ENCODE results near the gene KLHDC4. TPM values are rescaled to one million over a fixed set of nuclear protein-coding genes. Genes with fewer than 3 reads are reported as not detected.

Gene KLHDC4
- total and polyA plus RNA-seq, 10 of the 15 experiments (the other 5 are each of a cell fraction or from before 2014, with no cell fraction given) = 0.80 to 62.1 (median 32.8) TPM

DNA sequence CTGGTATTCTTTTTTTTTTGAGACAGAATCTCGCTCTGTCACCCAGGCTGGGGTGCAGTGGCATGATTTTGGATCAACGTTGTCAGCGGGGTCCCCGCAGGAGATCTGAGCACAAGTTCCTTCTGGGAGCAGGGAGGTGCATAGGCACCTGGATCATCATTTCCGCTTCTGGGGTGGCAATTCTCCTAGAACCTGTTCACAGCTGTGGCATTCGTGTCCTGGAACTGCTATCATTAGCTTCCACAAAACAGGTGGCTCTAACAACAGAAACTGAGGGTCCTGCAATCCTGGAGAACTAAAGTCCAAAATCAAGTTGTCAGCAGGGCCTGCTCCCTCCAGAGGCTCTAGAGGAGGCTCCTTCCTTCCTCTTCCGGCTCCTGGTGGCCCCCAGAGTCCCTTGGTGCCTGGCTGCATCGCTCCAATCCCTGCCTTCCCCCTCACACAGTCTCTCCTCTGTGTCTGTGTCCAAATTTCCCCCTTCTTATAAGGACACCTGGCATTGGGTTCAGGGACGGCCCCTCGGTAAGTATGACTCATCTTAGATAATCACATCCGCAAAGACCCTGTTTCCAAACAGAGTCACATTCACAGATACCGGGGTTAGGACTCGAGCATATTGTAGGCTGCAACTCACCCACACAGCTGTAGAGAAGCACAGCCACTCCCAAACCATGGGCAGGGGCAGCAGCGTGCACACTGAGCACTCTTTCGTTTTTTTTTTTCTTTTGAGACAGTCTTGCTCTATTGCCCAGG is 43.5 kb upstream of the KLHDC4 start (continued):
- TF ChIP-seq, protein P1, sequence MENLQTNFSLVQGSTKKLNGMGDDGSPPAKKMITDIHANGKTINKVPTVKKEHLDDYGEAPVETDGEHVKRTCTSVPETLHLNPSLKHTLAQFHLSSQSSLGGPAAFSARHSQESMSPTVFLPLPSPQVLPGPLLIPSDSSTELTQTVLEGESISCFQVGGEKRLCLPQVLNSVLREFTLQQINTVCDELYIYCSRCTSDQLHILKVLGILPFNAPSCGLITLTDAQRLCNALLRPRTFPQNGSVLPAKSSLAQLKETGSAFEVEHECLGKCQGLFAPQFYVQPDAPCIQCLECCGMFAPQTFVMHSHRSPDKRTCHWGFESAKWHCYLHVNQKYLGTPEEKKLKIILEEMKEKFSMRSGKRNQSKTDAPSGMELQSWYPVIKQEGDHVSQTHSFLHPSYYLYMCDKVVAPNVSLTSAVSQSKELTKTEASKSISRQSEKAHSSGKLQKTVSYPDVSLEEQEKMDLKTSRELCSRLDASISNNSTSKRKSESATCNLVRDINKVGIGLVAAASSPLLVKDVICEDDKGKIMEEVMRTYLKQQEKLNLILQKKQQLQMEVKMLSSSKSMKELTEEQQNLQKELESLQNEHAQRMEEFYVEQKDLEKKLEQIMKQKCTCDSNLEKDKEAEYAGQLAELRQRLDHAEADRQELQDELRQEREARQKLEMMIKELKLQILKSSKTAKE (IDR thresholded peaks at IDR 0.05; ENCODE audit: low read depth, poor library complexity, severe bottlenecking) = peak; percentile 61
- TF ChIP-seq SREBF1 (IDR thresholded peaks at IDR 0.05; ENCODE audit: low read length) (no peak), EED (IDR thresholded peaks at IDR 0.05; ENCODE audit: low read depth) (peak; percentile 93), POLR2A (IDR thresholded peaks at IDR 0.05; ENCODE audit: low read depth, low read length) (peak; percentile 66), EGR1 (IDR thresholded peaks at IDR 0.05; ENCODE audit: borderline replicate concordance in 1 of 2, low read depth in 2 of 2, low read length in 2 of 2) (0 out of 3 replicates have a peak, but pooled peaks of 1 of the 2 experiments have one; percentile 12), YBX1 (IDR thresholded peaks at IDR 0.05) (no peak), CBFB (IDR thresholded peaks at IDR 0.05; ENCODE audit: low read depth) (0 out of 2 replicates have a peak, but pooled peaks have one; percentile 18), MYC (IDR thresholded peaks at IDR 0.05; ENCODE audit: insufficient read depth, insufficient read length, insufficient replicate concordance, low read length, severe bottlenecking) (no peak), TBL1XR1 (IDR thresholded peaks at IDR 0.05; ENCODE audit: low read depth, low read length) (peak; percentile 48; the same call in 1 of the 2 replicates), NFIC (IDR thresholded peaks at IDR 0.05; ENCODE audit: low read depth, low read length) (peak; percentile 68), BCL11A (IDR thresholded peaks at IDR 0.05; ENCODE audit: low read depth, low read length) (0 out of 2 replicates have a peak, but pooled peaks have one; percentile 53), IKZF2 (IDR thresholded peaks at IDR 0.05) (peak; percentile 73 to 77; a peak in 3 of 4 replicates), TAF1 (IDR thresholded peaks at IDR 0.05; ENCODE audit: borderline replicate concordance, low read depth, low read length) (0 out of 2 replicates have a peak, but pooled peaks have one; percentile 29), MTA3 (IDR thresholded peaks at IDR 0.05; ENCODE audit: borderline replicate concordance, low read length) (0 out of 2 replicates have a peak, but pooled peaks have one; percentile 52), ZSCAN29 (IDR thresholded peaks at IDR 0.05) (no peak), IKZF1 (conservative IDR thresholded peaks at IDR 0.05) (peak; percentile 84), SPI1 (IDR thresholded peaks at IDR 0.05; ENCODE audit: borderline replicate concordance, insufficient read depth, low read depth, low read length) (peak; percentile 58; the same call in 1 of the 2 replicates), TCF3 (IDR thresholded peaks at IDR 0.05; ENCODE audit: borderline replicate concordance, insufficient read depth, low read depth, low read length) (peak; percentile 64; the same call in 1 of the 2 replicates), RUNX3 (IDR thresholded peaks at IDR 0.05; ENCODE audit: low read length) (peak; percentile 75), RB1 (IDR thresholded peaks at IDR 0.05; ENCODE audit: borderline replicate concordance) (peak; percentile 48; the same call in 1 of the 2 replicates), BACH1 (IDR thresholded peaks at IDR 0.05; ENCODE audit: borderline replicate concordance) (no peak; the same call in 1 of the 2 replicates), KLF5 (IDR thresholded peaks at IDR 0.05; ENCODE audit: partially characterized antibody) (peak; percentile 18), CHD2 (IDR thresholded peaks at IDR 0.05; ENCODE audit: borderline replicate concordance, low read depth, low read length) (peak; percentile 30; the same call in 1 of the 2 replicates), JUND (IDR thresholded peaks at IDR 0.05; ENCODE audit: low read depth, low read length) (peak; percentile 65; the same call in 1 of the 2 replicates), TCF12 (IDR thresholded peaks at IDR 0.05; ENCODE audit: low read depth, low read length) (peak; percentile 94; the same call in 1 of the 2 replicates), GATAD2B (conservative IDR thresholded peaks at IDR 0.05; ENCODE audit: low read depth) (peak; percentile 16; the same call in 1 of the 2 replicates), ATF7 (IDR thresholded peaks at IDR 0.05; ENCODE audit: low read depth) (peak; percentile 85), ETV6 (conservative IDR thresholded peaks at IDR 0.05 in 1 of 2, IDR thresholded peaks at IDR 0.05 in 1 of 2; ENCODE audit: borderline replicate concordance in 1 of 2, low read depth in 1 of 2) (peak in 1 of 2 experiments; percentile 65; a peak in 1 of 4 replicates), SP1 (IDR thresholded peaks at IDR 0.05; ENCODE audit: low read depth, low read length) (peak; percentile 34)

All from GM12878 (cell line).